ENCODE data around the gene POLR3B.

Gene POLR3B

GRCh38 chr12:106552228-106552627 lies 194.7 kb downstream of the POLR3B start:
- TF ChIP-seq POLR2A (IDR thresholded peaks at IDR 0.05; ENCODE audit: low read depth, low read length): no peak
- FAIRE-seq (no peak), DNase-seq (ENCODE audit: insufficient read length, low spot score) (no peak)
